Ishikawa (cell line): ENCODE measurements around the gene RNF10.

ENCODE experiments used
- EP300 ChIP-seq: IDR thresholded peaks from 2 replicates; pipeline ENCODE4 v1.6.1; 2012; ENCODE audit warnings: borderline replicate concordance
- NFIC ChIP-seq: IDR thresholded peaks from 2 replicates; pipeline ENCODE4 v1.6.1; 2012

- TF ChIP-seq EP300 (no peak), NFIC (no peak)
Measured at GRCh38 chr12:120625557-120626419, 91.6 kb downstream of the RNF10 start.
